Measurements from ENCODE around the gene ITSN1. TPM values are rescaled to one million over a fixed set of nuclear protein-coding genes. Genes with fewer than 3 reads are reported as not detected.

Gene ITSN1
- total RNA-seq, 2 donors from 2014 or later, result 2.5 to 2.9 TPM

GRCh38 chr21:33810766-33811165 is 168.5 kb downstream of the ITSN1 start:
- no peaks in the 10 kb centered on the region for H3K4me1 Mint-ChIP-seq
- H3K4me3 Mint-ChIP-seq, result no peak overlapping the region
- no peaks in the 10 kb centered on the region for H3K36me3 Mint-ChIP-seq (ENCODE audit: low read depth)
- no peak overlapping the region for H3K27ac Mint-ChIP-seq
- ATAC-seq, result no peak
- no peak for DNase-seq
- H3K27me3 Mint-ChIP-seq, result no peaks in the 10 kb centered on the region
- H3K9me3 ChIP-seq (ENCODE audit: control insufficient read depth, low read length, poor library complexity, severe bottlenecking), result no peaks in the 10 kb centered on the region

GRCh38 chr21:33811167-33812010 is 169.1 kb downstream of the ITSN1 start:
- Mint-ChIP-seq H3K4me3 (no peak overlapping the region), H3K4me1 (no peaks in the 10 kb centered on the region)
- H3K9me3 ChIP-seq (ENCODE audit: control insufficient read depth, low read length, poor library complexity, severe bottlenecking), result no peaks in the 10 kb centered on the region

GRCh38 chr21:33813832-33814365 is 171.6 kb downstream of the ITSN1 start:
- no peak overlapping the region for H3K4me3 Mint-ChIP-seq
- no peak overlapping the region for H3K27ac Mint-ChIP-seq
- no peaks in the 10 kb centered on the region for H3K4me1 Mint-ChIP-seq
- no peaks in the 10 kb centered on the region for H3K27me3 Mint-ChIP-seq
- H3K36me3 Mint-ChIP-seq (ENCODE audit: low read depth), result peaks cover 4% of the 10 kb centered on the region
- H3K9me3 ChIP-seq (ENCODE audit: control insufficient read depth, low read length, poor library complexity, severe bottlenecking), result no peaks in the 10 kb centered on the region
- ATAC-seq, result no peak
- no peak for DNase-seq

More at GRCh38 chr21:33811167-33812010, 169.1 kb downstream of the ITSN1 start:
- DNase-seq, result no peak
- Mint-ChIP-seq H3K36me3 (ENCODE audit: low read depth) (peaks cover 1% of the 10 kb centered on the region), H3K27me3 (no peaks in the 10 kb centered on the region), H3K27ac (no peak overlapping the region)
- no peak for ATAC-seq

- Mint-ChIP-seq H3K27ac (no peak overlapping the region), H3K36me3 (ENCODE audit: low read depth) (peaks cover 4% of the 10 kb centered on the region), H3K4me3 (no peak overlapping the region), H3K4me1 (no peaks in the 10 kb centered on the region), H3K27me3 (no peaks in the 10 kb centered on the region)
- DNase-seq (no peak), ATAC-seq (no peak)
- no peaks in the 10 kb centered on the region for H3K9me3 ChIP-seq (ENCODE audit: control insufficient read depth, low read length, poor library complexity, severe bottlenecking)
Observed at GRCh38 chr21:33815143-33815707, 172.9 kb downstream of the ITSN1 start.

GRCh38 chr21:33816174-33816573 is 173.9 kb downstream of the ITSN1 start:
- DNase-seq (no peak), ATAC-seq (no peak)
- H3K4me1 Mint-ChIP-seq, result no peaks in the 10 kb centered on the region
- no peak overlapping the region for H3K4me3 Mint-ChIP-seq
- H3K27ac Mint-ChIP-seq, result no peak overlapping the region
- H3K36me3 Mint-ChIP-seq (ENCODE audit: low read depth), result peaks cover 4% of the 10 kb centered on the region
- no peaks in the 10 kb centered on the region for H3K9me3 ChIP-seq (ENCODE audit: control insufficient read depth, low read length, poor library complexity, severe bottlenecking)
- H3K27me3 Mint-ChIP-seq, result no peaks in the 10 kb centered on the region

GRCh38 chr21:33817138-33817537 is 174.8 kb downstream of the ITSN1 start:
- Mint-ChIP-seq H3K27me3 (no peaks in the 10 kb centered on the region), H3K4me1 (no peaks in the 10 kb centered on the region), H3K27ac (no peak overlapping the region), H3K4me3 (no peak overlapping the region), H3K36me3 (ENCODE audit: low read depth) (peaks cover 4% of the 10 kb centered on the region)
- ATAC-seq (no peak), DNase-seq (no peak)
- H3K9me3 ChIP-seq (ENCODE audit: control insufficient read depth, low read length, poor library complexity, severe bottlenecking), result no peaks in the 10 kb centered on the region

- no peaks in the 10 kb centered on the region for H3K4me1 Mint-ChIP-seq
Observed at GRCh38 chr21:33817663-33818451, 175.6 kb downstream of the ITSN1 start.

GRCh38 chr21:33820230-33820770 is 178.0 kb downstream of the ITSN1 start:
- DNase-seq (no peak), ATAC-seq (no peak)
- H3K9me3 ChIP-seq (ENCODE audit: control insufficient read depth, low read length, poor library complexity, severe bottlenecking), result no peaks in the 10 kb centered on the region
- Mint-ChIP-seq H3K27me3 (no peaks in the 10 kb centered on the region), H3K36me3 (ENCODE audit: low read depth) (peaks cover 7% of the 10 kb centered on the region), H3K4me1 (peaks cover 2% of the 10 kb centered on the region), H3K4me3 (no peak overlapping the region), H3K27ac (no peak overlapping the region)

More at GRCh38 chr21:33817663-33818451, 175.6 kb downstream of the ITSN1 start:
- Mint-ChIP-seq H3K36me3 (ENCODE audit: low read depth) (peaks cover 4% of the 10 kb centered on the region), H3K4me3 (no peak overlapping the region), H3K27me3 (no peaks in the 10 kb centered on the region), H3K27ac (no peak overlapping the region)
- H3K9me3 ChIP-seq (ENCODE audit: control insufficient read depth, low read length, poor library complexity, severe bottlenecking), result no peaks in the 10 kb centered on the region
- no peak for ATAC-seq
- no peak for DNase-seq

GRCh38 chr21:33820798-33821197 is 178.5 kb downstream of the ITSN1 start:
- H3K9me3 ChIP-seq (ENCODE audit: control insufficient read depth, low read length, poor library complexity, severe bottlenecking), result no peaks in the 10 kb centered on the region
- H3K27me3 Mint-ChIP-seq, result no peaks in the 10 kb centered on the region
- H3K36me3 Mint-ChIP-seq (ENCODE audit: low read depth), result peaks cover 7% of the 10 kb centered on the region
- DNase-seq (no peak), ATAC-seq (no peak)
- no peak overlapping the region for H3K4me3 Mint-ChIP-seq
- no peak overlapping the region for H3K27ac Mint-ChIP-seq
- H3K4me1 Mint-ChIP-seq, result peaks cover 2% of the 10 kb centered on the region

- ATAC-seq (no peak), DNase-seq (no peak)
- peaks cover 2% of the 10 kb centered on the region for H3K4me1 Mint-ChIP-seq
- H3K27me3 Mint-ChIP-seq, result no peaks in the 10 kb centered on the region
- H3K9me3 ChIP-seq (ENCODE audit: control insufficient read depth, low read length, poor library complexity, severe bottlenecking), result no peaks in the 10 kb centered on the region
- H3K36me3 Mint-ChIP-seq (ENCODE audit: low read depth), result peaks cover 2% of the 10 kb centered on the region
- no peak overlapping the region for H3K4me3 Mint-ChIP-seq
- H3K27ac Mint-ChIP-seq, result no peak overlapping the region
Observed at GRCh38 chr21:33821503-33822322, 179.4 kb downstream of the ITSN1 start.

- peaks cover 4% of the 10 kb centered on the region for H3K36me3 Mint-ChIP-seq (ENCODE audit: low read depth)
- no peak for ATAC-seq
Observed at GRCh38 chr21:33824156-33824941, 182.0 kb downstream of the ITSN1 start.

GRCh38 chr21:33825419-33825818 is 183.1 kb downstream of the ITSN1 start:
- H3K36me3 Mint-ChIP-seq (ENCODE audit: low read depth), result peaks cover 4% of the 10 kb centered on the region

More at GRCh38 chr21:33824156-33824941, 182.0 kb downstream of the ITSN1 start:
- Mint-ChIP-seq H3K27me3 (no peaks in the 10 kb centered on the region), H3K4me3 (no peak overlapping the region), H3K4me1 (peaks cover 2% of the 10 kb centered on the region), H3K27ac (no peak overlapping the region)
- H3K9me3 ChIP-seq (ENCODE audit: control insufficient read depth, low read length, poor library complexity, severe bottlenecking), result no peaks in the 10 kb centered on the region
- DNase-seq, result no peak

More at GRCh38 chr21:33825419-33825818, 183.1 kb downstream of the ITSN1 start:
- H3K9me3 ChIP-seq (ENCODE audit: control insufficient read depth, low read length, poor library complexity, severe bottlenecking), result no peaks in the 10 kb centered on the region
- no peak for DNase-seq
- no peak for ATAC-seq
- H3K4me3 Mint-ChIP-seq, result no peak overlapping the region
- peaks cover 2% of the 10 kb centered on the region for H3K4me1 Mint-ChIP-seq
- H3K27ac Mint-ChIP-seq, result no peak overlapping the region
- H3K27me3 Mint-ChIP-seq, result no peaks in the 10 kb centered on the region

Data from T-helper 17 cell (primary cell).